Measurements from ENCODE around the gene CGB5. TPM values are rescaled to one million over a fixed set of nuclear protein-coding genes. Genes with fewer than 3 reads are reported as not detected.
"Not testable (repeated sequence)": the region's sequence is repeated elsewhere in the genome, so short reads cannot be mapped to it uniquely, and the experiment has no call there.

CGB5 gene
- total RNA-seq, 1 experiment from 2014 or later, result not detected

DNA sequence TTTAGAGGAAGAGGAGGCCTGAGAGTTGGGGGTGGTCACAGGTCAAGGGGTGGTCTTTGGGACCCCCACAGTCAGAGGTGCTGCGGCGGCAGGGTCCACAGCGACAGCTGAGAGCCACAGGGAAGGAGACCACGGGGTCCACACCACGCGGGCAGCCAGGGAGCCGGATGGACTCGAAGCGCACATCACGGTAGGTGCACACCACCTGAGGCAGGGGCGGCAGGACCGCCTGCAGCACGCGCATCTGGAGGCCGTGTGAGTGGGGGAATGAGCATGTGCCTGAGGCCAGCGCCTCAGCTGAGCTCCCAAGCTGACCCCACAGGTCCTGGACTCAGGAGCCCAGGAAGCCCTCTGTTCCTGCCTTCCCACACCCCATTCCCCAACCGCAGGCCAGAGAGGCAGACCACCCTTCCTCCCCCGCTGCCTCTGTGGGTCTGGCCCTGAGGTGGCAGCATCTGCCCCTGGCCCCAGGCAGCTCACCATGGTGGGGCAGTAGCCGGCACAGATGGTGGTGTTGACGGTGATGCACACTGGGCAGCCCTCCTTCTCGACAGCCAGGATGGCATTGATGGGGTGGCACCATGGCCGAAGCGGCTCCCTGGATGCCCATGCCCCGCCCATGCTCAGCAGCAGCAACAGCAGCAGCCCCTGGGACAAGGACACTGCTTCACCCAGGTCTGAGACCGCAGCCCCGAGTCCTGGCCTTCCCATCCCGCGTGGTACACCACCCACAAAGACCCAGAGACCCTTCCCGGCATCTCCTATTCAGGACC is 27.4 kb upstream of the CGB5 start:
- POLR2A ChIA-PET, result interaction anchor here (0.6 kb wide), 1 partner anchor 41 kb away, joined by 3 read pairs; the partner anchor contains the start of gene CGB7
- DNase-seq (ENCODE audit: unreplicated experiment), result no peak
- Mint-ChIP-seq H3K4me3 (ENCODE audit: unreplicated experiment) (no peak overlapping the region), H3K4me1 (ENCODE audit: insufficient read depth, unreplicated experiment) (peaks cover 13% of the 10 kb centered on the region), H3K36me3 (ENCODE audit: insufficient read depth, unreplicated experiment) (peaks cover 46% of the 10 kb centered on the region), H3K9me3 (ENCODE audit: unreplicated experiment) (no peaks in the 10 kb centered on the region), H3K27ac (ENCODE audit: low read depth, unreplicated experiment) (no peak overlapping the region), H3K27me3 (ENCODE audit: insufficient read depth, unreplicated experiment) (no peaks in the 10 kb centered on the region)
- CTCF ChIA-PET, result interaction anchor here (0.6 to 1.1 kb wide), 2 partner anchors 16 to 51 kb away, joined by 4 read pairs; no protein-coding TSS in a partner anchor
- TF ChIP-seq, protein P1, sequence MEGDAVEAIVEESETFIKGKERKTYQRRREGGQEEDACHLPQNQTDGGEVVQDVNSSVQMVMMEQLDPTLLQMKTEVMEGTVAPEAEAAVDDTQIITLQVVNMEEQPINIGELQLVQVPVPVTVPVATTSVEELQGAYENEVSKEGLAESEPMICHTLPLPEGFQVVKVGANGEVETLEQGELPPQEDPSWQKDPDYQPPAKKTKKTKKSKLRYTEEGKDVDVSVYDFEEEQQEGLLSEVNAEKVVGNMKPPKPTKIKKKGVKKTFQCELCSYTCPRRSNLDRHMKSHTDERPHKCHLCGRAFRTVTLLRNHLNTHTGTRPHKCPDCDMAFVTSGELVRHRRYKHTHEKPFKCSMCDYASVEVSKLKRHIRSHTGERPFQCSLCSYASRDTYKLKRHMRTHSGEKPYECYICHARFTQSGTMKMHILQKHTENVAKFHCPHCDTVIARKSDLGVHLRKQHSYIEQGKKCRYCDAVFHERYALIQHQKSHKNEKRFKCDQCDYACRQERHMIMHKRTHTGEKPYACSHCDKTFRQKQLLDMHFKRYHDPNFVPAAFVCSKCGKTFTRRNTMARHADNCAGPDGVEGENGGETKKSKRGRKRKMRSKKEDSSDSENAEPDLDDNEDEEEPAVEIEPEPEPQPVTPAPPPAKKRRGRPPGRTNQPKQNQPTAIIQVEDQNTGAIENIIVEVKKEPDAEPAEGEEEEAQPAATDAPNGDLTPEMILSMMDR (IDR thresholded peaks at IDR 0.05; ENCODE audit: unreplicated experiment), result no peak
- intact Hi-C loops (cut with micrococcal nuclease), result no loop called here
- no TSS peak for BruUV-seq (replicated peaks)

DNA sequence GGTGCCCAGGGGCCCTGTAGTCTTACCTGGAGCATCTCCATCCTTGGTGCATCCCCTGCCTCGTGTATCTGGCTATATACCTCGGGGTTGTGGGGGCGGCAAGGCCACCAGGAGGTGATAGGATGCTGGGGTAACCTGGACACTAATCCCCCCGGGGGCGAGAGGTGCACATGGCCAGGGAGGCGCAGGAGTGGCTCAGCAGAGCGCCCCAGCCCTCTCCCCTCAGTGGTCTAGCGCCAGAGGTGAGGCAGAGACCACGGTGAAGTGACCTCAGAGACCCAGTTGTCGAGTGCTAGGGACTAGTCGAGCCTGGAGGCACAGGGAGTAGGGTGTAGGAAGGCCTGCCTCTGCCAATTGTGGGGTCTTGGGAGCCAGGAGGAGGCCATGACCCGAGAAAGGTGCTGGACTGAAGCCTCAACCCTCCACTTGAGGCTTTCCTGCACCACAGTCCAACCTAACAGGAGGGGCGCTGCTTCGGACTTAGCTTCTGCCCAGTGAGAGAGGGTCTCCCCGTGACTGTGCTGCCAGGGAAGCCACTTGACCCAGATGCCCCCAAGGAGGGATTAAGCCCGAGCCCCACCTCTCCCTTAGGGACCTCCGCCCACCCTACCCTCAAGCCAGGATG is 26.5 kb upstream of the CGB5 start, which contains the start of gene LHB:
LHB (minus strand) TSS at position 51 of the 625 bp plus-strand sequence; CDS start at position 41, 10 bp downstream.
- BruUV-seq (replicated peaks), result no TSS peak
- TF ChIP-seq, protein P1 (IDR thresholded peaks at IDR 0.05; ENCODE audit: unreplicated experiment), result no peak
- Mint-ChIP-seq H3K27me3 (ENCODE audit: insufficient read depth, unreplicated experiment) (no peaks in the 10 kb centered on the region), H3K9me3 (ENCODE audit: unreplicated experiment) (no peaks in the 10 kb centered on the region), H3K4me3 (ENCODE audit: unreplicated experiment) (no peak within 1 kb of the TSS), H3K27ac (ENCODE audit: low read depth, unreplicated experiment) (no peak within 1 kb of the TSS), H3K36me3 (ENCODE audit: insufficient read depth, unreplicated experiment) (peaks cover 43% of the 10 kb centered on the region), H3K4me1 (ENCODE audit: insufficient read depth, unreplicated experiment) (peaks cover 18% of the 10 kb centered on the region)
- no peak for DNase-seq (ENCODE audit: unreplicated experiment)
- ChIA-PET POLR2A (no interaction called here), CTCF (interaction anchor here (0.7 to 1.1 kb wide), 2 partner anchors 17 to 39 kb away, joined by 3 to 4 read pairs; no protein-coding TSS in a partner anchor)
- intact Hi-C loops (cut with micrococcal nuclease), result no loop called here

DNA sequence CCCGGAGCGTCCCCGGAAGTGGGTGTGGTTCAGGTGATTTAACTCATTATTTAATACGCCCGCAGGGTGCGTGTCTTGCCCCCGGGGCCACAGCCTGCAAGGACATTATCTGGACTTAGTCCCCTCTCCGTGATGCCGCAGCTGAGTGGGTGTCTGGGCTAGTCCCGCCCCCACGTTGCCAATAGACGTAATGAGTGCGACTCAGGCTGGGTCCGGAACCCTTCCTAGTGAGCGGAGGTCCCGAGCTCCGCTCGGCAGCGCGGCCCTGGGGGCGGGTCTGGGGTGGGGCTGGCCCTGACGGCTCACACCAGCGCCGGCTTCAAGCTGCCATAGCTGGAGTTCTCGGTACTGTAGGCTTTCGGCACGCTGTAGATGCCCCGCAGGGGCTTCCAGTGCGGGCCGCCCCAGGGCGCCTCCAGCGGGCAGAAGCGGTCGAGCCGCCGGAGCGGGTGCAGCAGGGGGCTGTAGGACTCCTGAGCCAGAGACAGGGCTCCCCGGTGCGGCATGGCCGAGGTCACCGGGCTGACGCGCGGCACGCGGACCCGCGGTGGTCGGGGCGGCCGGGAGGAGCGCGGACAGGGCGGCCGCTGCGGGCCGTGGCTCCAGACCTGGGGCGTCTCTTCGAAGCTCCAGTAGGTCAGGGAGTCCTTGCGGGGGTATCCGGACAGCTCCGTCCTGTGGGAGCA is 25.8 kb upstream of the CGB5 start:
- Mint-ChIP-seq H3K27ac (ENCODE audit: low read depth, unreplicated experiment) (no peak overlapping the region), H3K9me3 (ENCODE audit: unreplicated experiment) (no peaks in the 10 kb centered on the region), H3K27me3 (ENCODE audit: insufficient read depth, unreplicated experiment) (no peaks in the 10 kb centered on the region), H3K36me3 (ENCODE audit: insufficient read depth, unreplicated experiment) (peaks cover 43% of the 10 kb centered on the region), H3K4me3 (ENCODE audit: unreplicated experiment) (no peak overlapping the region), H3K4me1 (ENCODE audit: insufficient read depth, unreplicated experiment) (peaks cover 18% of the 10 kb centered on the region)
- no peak for DNase-seq (ENCODE audit: unreplicated experiment)
- intact Hi-C loops (cut with micrococcal nuclease), result no loop called here
- TF ChIP-seq, protein P1 (IDR thresholded peaks at IDR 0.05; ENCODE audit: unreplicated experiment), result peak; percentile 35
- POLR2A ChIA-PET, result interaction anchor here (0.6 to 1.0 kb wide), 2 partner anchors 72 to 624 kb away, joined by 4 read pairs; partner anchors contain the start of gene SCAF1
- no TSS peak for BruUV-seq (replicated peaks)
- CTCF ChIA-PET, result interaction anchor here (0.7 to 1.3 kb wide), 2 partner anchors 18 to 39 kb away, joined by 3 to 4 read pairs; no protein-coding TSS in a partner anchor

DNA sequence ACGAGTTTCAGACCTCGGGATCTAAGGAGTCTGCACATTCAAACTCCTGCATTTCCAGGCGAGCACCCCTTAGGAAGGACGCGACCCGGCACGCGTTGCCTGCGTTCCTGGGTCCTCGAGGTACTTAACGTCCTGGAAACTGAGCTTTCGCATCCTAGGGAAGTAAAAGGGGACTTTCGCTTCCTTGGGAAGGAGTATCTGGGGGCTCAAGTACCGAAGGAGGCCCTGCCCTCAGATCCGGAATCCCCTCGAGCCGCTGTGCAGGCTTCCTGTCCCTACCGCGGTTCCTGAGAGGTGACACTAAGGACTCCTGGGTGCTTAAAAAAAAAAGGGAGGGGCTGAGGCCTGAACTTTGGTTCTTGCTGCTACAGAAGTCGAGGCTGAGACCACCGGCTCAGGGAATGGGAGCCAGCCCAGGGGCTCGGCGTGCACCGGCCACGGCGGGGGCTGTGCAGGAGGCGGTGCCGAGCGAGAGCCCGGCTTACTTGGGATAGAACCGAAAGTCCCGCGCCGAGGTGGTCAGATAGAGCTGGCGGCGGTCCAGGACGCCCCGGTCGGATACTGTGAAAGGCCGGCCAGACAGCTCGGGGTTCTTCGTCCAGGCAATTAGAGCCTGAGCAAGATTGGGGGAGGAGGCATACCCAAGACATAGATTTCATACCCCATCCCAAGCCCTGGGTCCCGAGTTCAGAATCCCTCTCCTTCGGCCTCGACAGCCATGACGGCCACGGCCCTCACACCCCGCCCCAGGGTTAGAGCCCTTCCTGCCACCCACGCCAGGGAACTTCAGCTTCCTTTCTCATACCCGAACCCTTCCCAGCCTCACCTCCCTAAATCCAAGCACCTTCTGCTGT is 25.0 kb upstream of the CGB5 start:
- CTCF ChIA-PET, result interaction anchor here (0.6 to 1.3 kb wide), 2 partner anchors 19 to 208 kb away, joined by 3 to 4 read pairs; no protein-coding TSS in a partner anchor
- Mint-ChIP-seq H3K4me3 (ENCODE audit: unreplicated experiment) (peak overlapping the region; percentile 57), H3K4me1 (ENCODE audit: insufficient read depth, unreplicated experiment) (peaks cover 18% of the 10 kb centered on the region), H3K36me3 (ENCODE audit: insufficient read depth, unreplicated experiment) (peaks cover 37% of the 10 kb centered on the region)
- H3K27me3 Mint-ChIP-seq (ENCODE audit: insufficient read depth, unreplicated experiment); DNase-seq (ENCODE audit: unreplicated experiment); H3K27ac Mint-ChIP-seq (ENCODE audit: low read depth, unreplicated experiment); intact Hi-C loops (cut with micrococcal nuclease); H3K9me3 Mint-ChIP-seq (ENCODE audit: unreplicated experiment); BruUV-seq (replicated peaks): not testable (repeated sequence)
- POLR2A ChIA-PET, result interaction anchor here (0.6 to 1.7 kb wide), 10 partner anchors 9 to 623 kb away, joined by 3 to 11 read pairs (median 4); partner anchors contain the start of genes CGB7, GYS1, RUVBL2 and SCAF1
